Ascending aorta (tissue), 2 donors: ENCODE results near the gene OLFM1. TPM values are rescaled to one million over a fixed set of nuclear protein-coding genes. Genes with fewer than 3 reads are reported as not detected.

Experiments used
- DNase-seq, 2 donors: peaks; one replicate each; pipeline ENCODE4 v3.0.0-alpha.2; 2019; ENCODE audit warnings: low spot score in 2 of 2
- H3K27ac ChIP-seq, 2 donors: fragments of 200-600 bp; sonication (generic); one replicate each; pipeline ENCODE4 v1.5.1; 2016 to 2017; ENCODE audit warnings: mild to moderate bottlenecking in 1 of 2
- H3K27me3 ChIP-seq: fragments of 200-600 bp; sonication (generic); one replicate; pipeline ENCODE4 v1.5.1; 2017
- H3K36me3 ChIP-seq, 2 donors: fragments of 200-600 bp; sonication (generic); one replicate each; pipeline ENCODE4 v1.5.1; 2016
- H3K4me1 ChIP-seq, 2 donors: fragments of 200-600 bp; sonication (generic); one replicate each; pipeline ENCODE4 v1.5.1; 2016 to 2017; ENCODE audit warnings: mild to moderate bottlenecking in 1 of 2
- H3K4me3 ChIP-seq, 2 donors: fragments of 200-600 bp; sonication (generic); one replicate each; pipeline ENCODE4 v1.5.1; 2016 to 2017; ENCODE audit warnings: mild to moderate bottlenecking in 1 of 2
- H3K9me3 ChIP-seq, 2 donors: fragments of 200-600 bp; sonication (generic); one replicate each; pipeline ENCODE4 v1.5.1; 2016
- CTCF ChIP-seq, 3 experiments: fragments of 200-600 bp in 2 of 3; fragments of 450-650 bp in 1 of 3; sonication (generic) in 2 of 3; IDR thresholded peaks; one replicate each; pipeline ENCODE4 v1.5.1; 2016 to 2019; ENCODE audit warnings: antibody characterized with exemption in 3 of 3, mild to moderate bottlenecking in 1 of 3, moderate library complexity in 1 of 3
- intact Hi-C: fragments of 100-400 bp; cut with DNase I; formaldehyde crosslinking; loops from one replicate; pipeline ENCODE4 v1.15.1; 2023
- total RNA-seq: library from RNA; depleted of rRNA; stranded (reverse); fragments of >200 nt; gene quantifications from one replicate; pipeline ENCODE4 v1.1.0, GENCODE V29; 2016

OLFM1 gene
- total RNA-seq, 1 donor from 2014 or later, result 102 TPM

GRCh38 chr9:135123126-135123772 lies 35.8 kb downstream of the OLFM1 start:
- Histone ChIP-seq H3K27ac (no peak overlapping the region), H3K4me3 (no peak overlapping the region), H3K36me3 (no peaks in the 10 kb centered on the region), H3K27me3 (no peaks in the 10 kb centered on the region), H3K4me1 (no peaks in the 10 kb centered on the region), H3K9me3 (no peaks in the 10 kb centered on the region)
- no peak for DNase-seq
- TF ChIP-seq CTCF (IDR thresholded peaks at IDR 0.05), result no peak
- intact Hi-C loops, result no loop called here

GRCh38 chr9:135123773-135124134 lies 36.3 kb downstream of the OLFM1 start:
- H3K9me3 ChIP-seq, result no peaks in the 10 kb centered on the region
- H3K27ac ChIP-seq, result no peak overlapping the region
- DNase-seq, result no peak
- intact Hi-C loops, result no loop called here
- TF ChIP-seq CTCF (IDR thresholded peaks at IDR 0.05), result no peak
- H3K4me3 ChIP-seq, result no peak overlapping the region
- H3K27me3 ChIP-seq, result no peaks in the 10 kb centered on the region
- H3K4me1 ChIP-seq, result no peaks in the 10 kb centered on the region
- no peaks in the 10 kb centered on the region for H3K36me3 ChIP-seq

GRCh38 chr9:135126451-135127187 lies 39.2 kb downstream of the OLFM1 start:
- no peak overlapping the region for H3K4me3 ChIP-seq
- DNase-seq, result no peak
- no peaks in the 10 kb centered on the region for H3K9me3 ChIP-seq
- no peak for TF ChIP-seq CTCF (IDR thresholded peaks at IDR 0.05)
- H3K27ac ChIP-seq, result no peak overlapping the region
- no peaks in the 10 kb centered on the region for H3K27me3 ChIP-seq
- H3K4me1 ChIP-seq, result no peaks in the 10 kb centered on the region
- intact Hi-C loops, result no loop called here
- no peaks in the 10 kb centered on the region for H3K36me3 ChIP-seq

- Histone ChIP-seq H3K9me3 (no peaks in the 10 kb centered on the region), H3K36me3 (no peaks in the 10 kb centered on the region), H3K4me1 (no peaks in the 10 kb centered on the region), H3K27me3 (no peaks in the 10 kb centered on the region), H3K27ac (no peak overlapping the region), H3K4me3 (no peak overlapping the region)
- intact Hi-C loops, result no loop called here
- no peak for DNase-seq
- TF ChIP-seq CTCF (IDR thresholded peaks at IDR 0.05), result no peak
These were observed 40.5 kb downstream of the OLFM1 start for GRCh38 chr9:135127718-135128670.

GRCh38 chr9:135129137-135129695 lies 41.7 kb downstream of the OLFM1 start:
- DNase-seq, result no peak
- H3K27ac ChIP-seq, result no peak overlapping the region
- no peak for TF ChIP-seq CTCF (IDR thresholded peaks at IDR 0.05)
- no peaks in the 10 kb centered on the region for H3K27me3 ChIP-seq
- H3K4me3 ChIP-seq, result no peak overlapping the region
- H3K4me1 ChIP-seq, result no peaks in the 10 kb centered on the region
- H3K9me3 ChIP-seq, result no peaks in the 10 kb centered on the region
- H3K36me3 ChIP-seq, result no peaks in the 10 kb centered on the region
- intact Hi-C loops, result no loop called here
